Left lobe of liver (tissue), 2 donors: ENCODE measurements around the gene ATP13A5. TPM values are rescaled to one million over a fixed set of nuclear protein-coding genes. Genes with fewer than 3 reads are reported as not detected.

Source experiments
- ATAC-seq: fragments of 200-7000 bp; cut with Tn5 transposase; one replicate; pipeline ENCODE4 v1.9.1; 2020; ENCODE audit warnings: mild to moderate bottlenecking, moderate library complexity
- DNase-seq: peaks from one replicate; pipeline ENCODE4 v3.0.0-alpha.2; 2020; ENCODE audit warnings: low spot score
- total RNA-seq: library from RNA; stranded (reverse); gene quantifications from one replicate; pipeline ENCODE4 v1.2.1, GENCODE V29; 2021
- donor health status: DM: no; HTN: no; CAD: no; lungs with moderate emphysema.
- donor health status: DM: no; HTN: yes; CAD: no.

ATP13A5 gene
- not detected for total RNA-seq

- no peak for ATAC-seq
- DNase-seq: no peak
These were observed at the start of gene ATP13A5 for GRCh38 chr3:193378706-193379105. TSS of gene ATP13A5 (minus strand) at chr3:193378753. CDS start at chr3:193378725, 28 bp downstream.

GRCh38 chr3:193418576-193419373 lies 40.2 kb upstream of the ATP13A5 start:
- DNase-seq: no peak
- ATAC-seq: no peak

GRCh38 chr3:193416629-193417028 lies 38.1 kb upstream of the ATP13A5 start:
- DNase-seq (no peak), ATAC-seq (no peak)

GRCh38 chr3:193407688-193408087 lies 29.1 kb upstream of the ATP13A5 start:
- no peak for DNase-seq
- ATAC-seq: no peak

- ATAC-seq: no peak
These were observed 28.6 kb upstream of the ATP13A5 start for GRCh38 chr3:193407112-193407511.

GRCh38 chr3:193403307-193403706 lies 24.8 kb upstream of the ATP13A5 start:
- ATAC-seq: no peak
- no peak for DNase-seq

More at GRCh38 chr3:193407112-193407511, 28.6 kb upstream of the ATP13A5 start:
- no peak for DNase-seq

GRCh38 chr3:193400304-193400703 lies 21.8 kb upstream of the ATP13A5 start:
- peak; percentile 46 for ATAC-seq
- no peak for DNase-seq

GRCh38 chr3:193396451-193397244 lies 18.1 kb upstream of the ATP13A5 start:
- ATAC-seq: no peak

GRCh38 chr3:193391902-193392301 lies 13.3 kb upstream of the ATP13A5 start:
- ATAC-seq (no peak), DNase-seq (no peak)

More at GRCh38 chr3:193396451-193397244, 18.1 kb upstream of the ATP13A5 start:
- DNase-seq: no peak

- DNase-seq: no peak
- no peak for ATAC-seq
These were observed 10.8 kb upstream of the ATP13A5 start for GRCh38 chr3:193389335-193389734.

- no peak for DNase-seq
- no peak for ATAC-seq
These were observed 9.8 kb upstream of the ATP13A5 start for GRCh38 chr3:193388361-193388760.

GRCh38 chr3:193387596-193387995 lies 9.0 kb upstream of the ATP13A5 start:
- ATAC-seq (no peak), DNase-seq (no peak)

- ATAC-seq: no peak
- DNase-seq: no peak
These were observed 962 bp downstream of the ATP13A5 start for GRCh38 chr3:193377591-193377990.

- ATAC-seq (no peak), DNase-seq (no peak)
These were observed 2.9 kb downstream of the ATP13A5 start for GRCh38 chr3:193375614-193376013.

- DNase-seq (no peak), ATAC-seq (no peak)
These were observed 5.8 kb downstream of the ATP13A5 start for GRCh38 chr3:193372783-193373182.

- DNase-seq (no peak), ATAC-seq (no peak)
These were observed 10.7 kb downstream of the ATP13A5 start for GRCh38 chr3:193367868-193368267.

- ATAC-seq (no peak), DNase-seq (no peak)
These were observed 21.3 kb downstream of the ATP13A5 start for GRCh38 chr3:193357291-193357690.

- DNase-seq: no peak
These were observed 24.1 kb downstream of the ATP13A5 start for GRCh38 chr3:193354423-193354822.

GRCh38 chr3:193350744-193351143 lies 27.8 kb downstream of the ATP13A5 start:
- DNase-seq: no peak
- ATAC-seq: no peak

More at GRCh38 chr3:193354423-193354822, 24.1 kb downstream of the ATP13A5 start:
- ATAC-seq: no peak

GRCh38 chr3:193348686-193349085 lies 29.9 kb downstream of the ATP13A5 start:
- ATAC-seq (no peak), DNase-seq (no peak)

- no peak for DNase-seq
- ATAC-seq: no peak
These were observed 30.7 kb downstream of the ATP13A5 start for GRCh38 chr3:193347521-193348501.
